H1 (cell line): Measurements from ENCODE around the gene SLPI. TPM values are rescaled to one million over a fixed set of nuclear protein-coding genes. Genes with fewer than 3 reads are reported as not detected.

Experiments used
- CHD1 ChIP-seq: IDR thresholded peaks from 2 replicates; pipeline ENCODE4 v1.6.1; 2012; ENCODE audit warnings: low read depth, low read length, improper control_type of control experiment
- CHD7 ChIP-seq: fragments of 300-600 bp; sonication (generic); IDR thresholded peaks from 2 replicates; pipeline ENCODE4 v1.7.1; 2012; ENCODE audit warnings: low read length, moderate library complexity, mild to moderate bottlenecking, inconsistent platforms; ENCODE audit not compliant: insufficient replicate concordance
- HDAC2 ChIP-seq, 2 experiments: fragments of 300-600 bp in 1 of 2; sonication (generic) in 1 of 2; IDR thresholded peaks; 2 replicates each; pipeline ENCODE4 v1.6.1; 2011 to 2012; ENCODE audit warnings: low read depth in 2 of 2, low read length in 2 of 2, mild to moderate bottlenecking in 2 of 2, moderate library complexity in 2 of 2, borderline replicate concordance in 1 of 2, inconsistent platforms in 1 of 2
- JUN ChIP-seq: IDR thresholded peaks from 2 replicates; pipeline ENCODE4 v1.6.1; 2011; ENCODE audit warnings: low read depth, mild to moderate bottlenecking, improper control_type of control experiment, low read length
- MAFK ChIP-seq: IDR thresholded peaks from 2 replicates; pipeline ENCODE4 v1.6.1; 2012; ENCODE audit warnings: low read depth, mild to moderate bottlenecking, improper control_type of control experiment, low read length
- PHF8 ChIP-seq: fragments of 200-600 bp; sonication (generic); conservative IDR thresholded peaks from 2 replicates; pipeline ENCODE4 v1.7.1; 2012; ENCODE audit warnings: low read depth, mild to moderate bottlenecking, inconsistent platforms, low read length, moderate library complexity
- RBBP5 ChIP-seq: IDR thresholded peaks from 2 replicates; pipeline ENCODE4 v1.7.1; 2012; ENCODE audit warnings: low read depth, mild to moderate bottlenecking, inconsistent platforms, low read length, moderate library complexity, borderline replicate concordance
- RNF2 ChIP-seq: fragments of 200-900, 300-1000 bp; sonication (generic); IDR thresholded peaks from 2 replicates; pipeline ENCODE4 v1.7.1; 2016; ENCODE audit warnings: borderline replicate concordance, low read depth, mild to moderate bottlenecking, antibody characterized with exemption, low read length; ENCODE audit not compliant: poor library complexity, severe bottlenecking; ENCODE audit errors: missing control alignments
- SP2 ChIP-seq: IDR thresholded peaks from 2 replicates; pipeline ENCODE4 v1.6.1; 2012; ENCODE audit warnings: mild to moderate bottlenecking, low read length, inconsistent platforms
- TAF1 ChIP-seq: IDR thresholded peaks from 2 replicates; pipeline ENCODE4 v1.6.1; 2011; ENCODE audit warnings: mild to moderate bottlenecking, low read depth, low read length
- TCF12 ChIP-seq: IDR thresholded peaks from 2 replicates; pipeline ENCODE4 v1.6.1; 2011; ENCODE audit warnings: low read depth, mild to moderate bottlenecking, low read length
- polyA plus RNA-seq, 7 experiments: library from polyadenylated mRNA; depleted of rRNA in 3 of 7; stranded (reverse) in 5 of 7; unstranded in 2 of 7; fragments of >200 nt in 5 of 7; fragments of 200-250 nt in 2 of 7; gene quantifications; 1 replicate in 5 of 7; 2 replicates in 1 of 7; 4 replicates in 1 of 7; pipeline versions ENCODE4 v1.2.1 to v1.2.3, GENCODE V29; 2011 to 2013; ENCODE audit warnings: missing spikeins in 2 of 7, mixed read lengths in 2 of 7
- total RNA-seq: library from RNA; stranded (reverse); fragmentation: NEBNext Ultra II Directional; extraction: Animal tissue kit (Norgen Biotek cat#: 25700); gene quantifications from 2 replicates; pipeline ENCODE4 v1.2.1, GENCODE V29; 2021

Gene SLPI
- total and polyA plus RNA-seq, 2 of the 8 experiments (the other 6 are each of a cell fraction or from before 2014, with no cell fraction given): not detected

- TF ChIP-seq CHD7 (no peak), MAFK (no peak), PHF8 (no peak), RBBP5 (no peak), RNF2 (no peak), TCF12 (no peak), TAF1 (no peak), HDAC2 (IDR thresholded peaks at IDR 0.05; ENCODE audit: borderline replicate concordance in 1 of 2, low read depth in 2 of 2, low read length in 2 of 2) (no peak), SP2 (no peak), JUN (no peak), CHD1 (no peak)
These were observed 8.3 kb downstream of the SLPI start (continued) for GRCh38 chr20:45246109-45246508.
